PFSK-1 (cell line): ENCODE data around the gene MYO9A.

Source experiments
- FOXP2 ChIP-seq: optimal IDR thresholded peaks from 2 replicates; pipeline ENCODE3; 2011; ENCODE audit warnings: borderline replicate concordance, control low read depth, inconsistent platforms; ENCODE audit not compliant: insufficient read depth; ENCODE audit errors: extremely low read length, extremely low read depth
- POLR2AphosphoS5 ChIP-seq: IDR thresholded peaks from 2 replicates; pipeline ENCODE4 v1.6.1; 2012; ENCODE audit warnings: low read depth, mild to moderate bottlenecking, control low read depth, low read length, moderate library complexity
- REST ChIP-seq, 2 experiments: IDR thresholded peaks; 2 replicates each; pipeline versions ENCODE4 v1.6.1 to v1.8.0; 2011 to 2012; ENCODE audit warnings: low read depth in 2 of 2, low read length in 2 of 2, control low read depth in 1 of 2, inconsistent platforms in 1 of 2, mild to moderate bottlenecking in 1 of 2, moderate library complexity in 1 of 2; ENCODE audit not compliant: insufficient read depth in 1 of 2
- SIN3A ChIP-seq: IDR thresholded peaks from 2 replicates; pipeline ENCODE4 v1.6.1; 2012; ENCODE audit warnings: mild to moderate bottlenecking, low read length, moderate library complexity, borderline replicate concordance; ENCODE audit not compliant: insufficient read depth
- TAF1 ChIP-seq: IDR thresholded peaks from 2 replicates; pipeline ENCODE4 v1.6.1; 2012; ENCODE audit warnings: low read length, control low read depth, borderline replicate concordance; ENCODE audit not compliant: insufficient read depth

DNA sequence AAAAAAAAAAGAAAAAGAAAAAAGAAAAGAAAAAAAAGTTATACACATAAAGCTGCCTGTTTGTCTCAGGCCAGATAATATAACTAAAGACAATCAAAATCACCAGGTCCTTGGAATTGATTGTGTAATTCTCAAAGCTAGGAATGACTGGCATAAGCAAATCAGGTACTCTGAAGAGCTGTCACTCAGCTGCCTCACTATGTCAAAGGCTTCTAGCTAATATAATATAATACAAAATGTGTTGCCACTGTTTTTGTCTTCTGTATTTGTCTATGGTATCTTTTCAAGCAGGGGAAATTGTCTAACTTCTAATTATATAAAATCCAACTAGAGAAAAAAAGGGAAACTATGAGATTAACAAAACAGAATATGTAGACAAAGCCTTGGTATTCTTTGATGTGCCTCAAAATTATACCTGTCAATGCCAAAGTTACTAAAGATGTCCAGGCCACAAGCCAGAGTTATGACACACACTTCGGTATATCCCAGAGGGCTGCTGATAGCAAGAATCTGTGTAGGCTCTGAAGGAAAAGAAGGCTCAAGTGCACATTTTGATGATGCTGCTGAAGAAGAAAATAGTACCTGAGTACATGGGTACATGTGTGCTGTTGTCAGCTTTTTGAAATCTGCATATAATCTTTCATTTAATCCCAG lies 344.6 kb downstream of the MYO9A start:
- no peak for TF ChIP-seq REST (IDR thresholded peaks at IDR 0.05; ENCODE audit: insufficient read depth in 1 of 2, low read depth in 2 of 2, low read length in 2 of 2)
- no peak for TF ChIP-seq POLR2AphosphoS5
- TF ChIP-seq TAF1 = no peak
- TF ChIP-seq SIN3A = no peak
- no peak for TF ChIP-seq FOXP2
